ENCODE results near the gene PEX14. TPM values are rescaled to one million over a fixed set of nuclear protein-coding genes. Genes with fewer than 3 reads are reported as not detected.

The PEX14 gene
- total and polyA plus RNA-seq, 11 donors: 14.9 to 28.7 (median 20.4) TPM

DNA sequence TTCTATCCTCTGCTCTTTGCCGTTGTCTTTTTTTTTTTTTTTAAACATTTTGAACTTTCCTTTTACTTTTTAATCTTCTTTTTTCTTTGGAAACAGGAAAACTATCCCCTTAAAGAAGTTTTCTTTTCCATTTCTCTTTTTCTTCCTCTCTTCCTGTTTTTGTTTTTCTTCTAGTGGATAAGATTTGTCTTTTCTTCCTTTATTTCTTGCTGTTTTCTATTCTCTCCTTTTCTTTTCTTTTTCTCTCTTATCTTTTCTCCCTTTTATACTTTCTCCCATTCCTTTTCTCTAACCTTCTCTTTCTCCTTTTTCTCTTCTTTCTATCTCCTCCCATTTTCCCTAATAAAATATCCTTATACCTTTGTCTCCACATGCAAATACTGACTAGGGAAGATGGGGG, 46.2 kb downstream of the PEX14 start:
- no peak overlapping the region for H3K27ac ChIP-seq
- no peak for ATAC-seq
- peaks cover 0 to 30% (median 12%) of the 10 kb centered on the region in 12 donors for H3K4me1 ChIP-seq
- WGBS, 4 donors: 71 to 80% (median 75%) methylated on average over 1 of the region's 1 CpG
- intact Hi-C loops (cut with DNase I): loop anchor here in 1 of 10 donors (10.0 kb wide), 1 partner anchor 144 kb away; no protein-coding TSS in a partner anchor
- TF ChIP-seq, protein P1, sequence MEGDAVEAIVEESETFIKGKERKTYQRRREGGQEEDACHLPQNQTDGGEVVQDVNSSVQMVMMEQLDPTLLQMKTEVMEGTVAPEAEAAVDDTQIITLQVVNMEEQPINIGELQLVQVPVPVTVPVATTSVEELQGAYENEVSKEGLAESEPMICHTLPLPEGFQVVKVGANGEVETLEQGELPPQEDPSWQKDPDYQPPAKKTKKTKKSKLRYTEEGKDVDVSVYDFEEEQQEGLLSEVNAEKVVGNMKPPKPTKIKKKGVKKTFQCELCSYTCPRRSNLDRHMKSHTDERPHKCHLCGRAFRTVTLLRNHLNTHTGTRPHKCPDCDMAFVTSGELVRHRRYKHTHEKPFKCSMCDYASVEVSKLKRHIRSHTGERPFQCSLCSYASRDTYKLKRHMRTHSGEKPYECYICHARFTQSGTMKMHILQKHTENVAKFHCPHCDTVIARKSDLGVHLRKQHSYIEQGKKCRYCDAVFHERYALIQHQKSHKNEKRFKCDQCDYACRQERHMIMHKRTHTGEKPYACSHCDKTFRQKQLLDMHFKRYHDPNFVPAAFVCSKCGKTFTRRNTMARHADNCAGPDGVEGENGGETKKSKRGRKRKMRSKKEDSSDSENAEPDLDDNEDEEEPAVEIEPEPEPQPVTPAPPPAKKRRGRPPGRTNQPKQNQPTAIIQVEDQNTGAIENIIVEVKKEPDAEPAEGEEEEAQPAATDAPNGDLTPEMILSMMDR (IDR thresholded peaks at IDR 0.05): no peak
- no peak for TF ChIP-seq POLR2A (IDR thresholded peaks at IDR 0.05)
- no peaks in the 10 kb centered on the region for H3K9me3 ChIP-seq
- no peak overlapping the region for H3K4me3 ChIP-seq
- DNase-seq: no peak
- H3K36me3 ChIP-seq: no peaks in the 10 kb centered on the region
- H3K27me3 ChIP-seq: no peaks in the 10 kb centered on the region

DNA sequence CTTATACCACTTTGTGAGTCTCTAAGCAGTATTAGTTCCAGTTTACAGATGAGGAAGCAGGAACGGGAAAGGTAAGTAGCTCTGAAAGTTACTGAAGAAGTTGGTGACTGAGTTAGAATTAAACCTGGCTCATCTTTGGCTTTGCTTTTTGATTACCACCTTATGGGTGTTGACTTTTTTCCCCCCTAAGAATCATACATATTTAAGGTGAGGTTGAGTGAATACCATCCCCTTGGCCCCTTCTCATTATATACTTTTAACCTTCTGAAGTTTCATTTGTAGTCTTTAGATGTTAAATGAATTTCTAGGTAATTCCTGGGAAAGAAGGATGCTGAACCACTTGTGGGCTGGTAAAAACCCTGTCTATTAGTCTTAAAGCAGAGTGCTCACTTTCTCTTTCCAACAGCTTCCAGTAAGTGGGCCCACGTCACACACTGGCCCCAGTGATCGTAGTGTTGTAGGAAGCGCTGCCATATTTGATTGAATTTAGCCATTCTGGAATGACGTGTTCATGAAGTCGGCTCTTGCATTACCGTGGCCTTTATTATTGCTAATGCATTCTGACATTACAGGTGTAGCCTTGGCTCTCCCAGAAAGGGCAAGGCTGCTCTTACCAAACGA, 46.9 kb downstream of the PEX14 start:
- no peaks in the 10 kb centered on the region for H3K27me3 ChIP-seq
- H3K4me1 ChIP-seq: peaks cover 0 to 23% (median 8%) of the 10 kb centered on the region in 12 donors
- no peak overlapping the region for H3K27ac ChIP-seq
- H3K9me3 ChIP-seq: no peaks in the 10 kb centered on the region
- no peak for ATAC-seq
- intact Hi-C loops (cut with DNase I): loop anchor here in 1 of 10 donors (10.0 kb wide), 1 partner anchor 143 kb away; no protein-coding TSS in a partner anchor
- DNase-seq: no peak
- 89 to 96% (median 93%) methylated on average over 8 of the region's 8 CpGs for WGBS, 4 donors
- no peak overlapping the region for H3K4me3 ChIP-seq
- TF ChIP-seq POLR2A (IDR thresholded peaks at IDR 0.05): no peak
- TF ChIP-seq, protein P1 (IDR thresholded peaks at IDR 0.05): no peak
- no peaks in the 10 kb centered on the region for H3K36me3 ChIP-seq

- H3K9me3 ChIP-seq: no peaks in the 10 kb centered on the region
Observed at GRCh38 chr1:10522322-10522860, 47.6 kb downstream of the PEX14 start.

GRCh38 chr1:10525208-10525607, 50.5 kb downstream of the PEX14 start:
- 89 to 93% (median 92%) methylated on average over 5 of the region's 5 CpGs for WGBS, 4 donors
- intact Hi-C loops (cut with DNase I): loop anchor here in 1 of 10 donors (10.0 kb wide), 1 partner anchor 140 kb away; no protein-coding TSS in a partner anchor
- TF ChIP-seq, protein P1 (IDR thresholded peaks at IDR 0.05): no peak
- TF ChIP-seq POLR2A (IDR thresholded peaks at IDR 0.05): no peak

More at GRCh38 chr1:10522322-10522860, 47.6 kb downstream of the PEX14 start:
- H3K27ac ChIP-seq: no peak overlapping the region
- intact Hi-C loops (cut with DNase I): loop anchor here in 1 of 10 donors (10.0 kb wide), 1 partner anchor 142 kb away; no protein-coding TSS in a partner anchor
- peaks cover 0 to 21% (median 5%) of the 10 kb centered on the region in 12 donors for H3K4me1 ChIP-seq
- H3K27me3 ChIP-seq: no peaks in the 10 kb centered on the region
- DNase-seq (no peak), ATAC-seq (no peak)
- no peaks in the 10 kb centered on the region for H3K36me3 ChIP-seq
- WGBS, 4 donors: 43 to 59% (median 48%) methylated on average over 3 of the region's 3 CpGs
- TF ChIP-seq, protein P1 (IDR thresholded peaks at IDR 0.05): no peak
- TF ChIP-seq POLR2A (IDR thresholded peaks at IDR 0.05): no peak
- H3K4me3 ChIP-seq: no peak overlapping the region

More at GRCh38 chr1:10525208-10525607, 50.5 kb downstream of the PEX14 start:
- DNase-seq: no peak
- Histone ChIP-seq H3K36me3 (no peaks in the 10 kb centered on the region), H3K9me3 (no peaks in the 10 kb centered on the region), H3K4me3 (no peak overlapping the region), H3K27ac (no peak overlapping the region), H3K27me3 (no peaks in the 10 kb centered on the region), H3K4me1 (peaks cover 0 to 38% (median 26%) of the 10 kb centered on the region in 12 donors)
- ATAC-seq: no peak

Data from heart left ventricle (tissue), 16 donors.